ENCODE data around the gene RBMS1. TPM values are rescaled to one million over a fixed set of nuclear protein-coding genes. Genes with fewer than 3 reads are reported as not detected.

RBMS1 gene
- total RNA-seq, 1 experiment from 2014 or later: 77.5 TPM

- Histone ChIP-seq H3K23ac (ENCODE audit: insufficient read length, low read depth, low read length) (no peak overlapping the region), H3K56ac (ENCODE audit: insufficient read length, low read depth, low read length) (no peak overlapping the region), H2AFZ (ENCODE audit: low read length) (no peak overlapping the region), H4K8ac (replicated peaks; ENCODE audit: insufficient read length, low read depth, low read length) (no peak overlapping the region), H3K4me1 (ENCODE audit: insufficient read depth, low read length) (no peaks in the 10 kb centered on the region), H3K4me2 (ENCODE audit: insufficient read depth, insufficient read length, low read length) (no peak overlapping the region), H3K27ac (ENCODE audit: insufficient read length, low read depth, low read length) (no peak overlapping the region), H3K79me2 (ENCODE audit: insufficient read depth, low read length) (no peaks in the 10 kb centered on the region), H2BK120ac (ENCODE audit: low read depth, low read length, poor library complexity, severe bottlenecking) (no peak overlapping the region), H2AK5ac (ENCODE audit: insufficient read length, low read length) (no peak overlapping the region), H3K9me3 (ENCODE audit: control insufficient read depth, low read depth, low read length) (no peaks in the 10 kb centered on the region), H2BK15ac (ENCODE audit: low read depth, low read length) (no peak overlapping the region), H3T11ph (ENCODE audit: low read length) (no peak overlapping the region), H3K14ac (ENCODE audit: insufficient read depth, low read length) (no peak overlapping the region), H3K9ac (ENCODE audit: extremely low read depth, insufficient read length, low read length) (no peak overlapping the region), H2BK12ac (ENCODE audit: insufficient read length, low read depth, low read length) (no peak overlapping the region), H2BK20ac (ENCODE audit: low read depth, low read length, poor library complexity, severe bottlenecking) (no peak overlapping the region), H3K79me1 (ENCODE audit: insufficient read depth, low read depth, low read length, poor library complexity, severe bottlenecking) (no peaks in the 10 kb centered on the region), H4K20me1 (ENCODE audit: control insufficient read depth, insufficient read depth, insufficient read length) (no peaks in the 10 kb centered on the region), H3K23me2 (ENCODE audit: insufficient read length, low read depth, low read length, poor library complexity, severe bottlenecking) (no peaks in the 10 kb centered on the region), H4K91ac (ENCODE audit: insufficient read length, low read depth, low read length) (no peak overlapping the region), H3K18ac (ENCODE audit: insufficient read length, low read depth, low read length) (no peak overlapping the region), H2BK5ac (ENCODE audit: insufficient read length, low read length) (no peak overlapping the region), H3K4ac (ENCODE audit: low read depth, low read length) (no peak overlapping the region), H3K27me3 (ENCODE audit: insufficient read depth, low read length) (no peaks in the 10 kb centered on the region), H4K5ac (ENCODE audit: insufficient read length, low read depth, low read length) (no peak overlapping the region)
- no peak for DNase-seq
- Mint-ChIP-seq H3K4me1 (no peaks in the 10 kb centered on the region), H3K9me3 (no peaks in the 10 kb centered on the region), H3K27ac (no peak overlapping the region; a peak in 1 of 7 replicates), H3K4me3 (no peak overlapping the region), H3K27me3 (ENCODE audit: low read depth) (no peaks in the 10 kb centered on the region), H3K36me3 (ENCODE audit: insufficient read depth in 1 of 3, low read depth in 3 of 3) (peaks cover 2 to 26% (median 26%) of the 10 kb centered on the region in 3 experiments; a peak in 5 of 7 replicates)
- TF ChIP-seq CTCF (conservative IDR thresholded peaks at IDR 0.05): no peak
- no CpG with 5 or more reads among the region's 5 CpGs for WGBS (ENCODE audit: extremely low coverage, insufficient read length, low lambda C conversion rate)
Observed at GRCh38 chr2:160286551-160286950, 207.1 kb downstream of the RBMS1 start.

Data from H9 (cell line).